Breast epithelium (tissue), 3 donors: ENCODE data around the gene STXBP2.

Experiments
- POLR2AphosphoS5 ChIP-seq, 3 donors: sonication (generic); formaldehyde crosslinking; IDR thresholded peaks; one replicate each; pipeline ENCODE4 v1.6.1; 2017; ENCODE audit warnings: antibody characterized with exemption in 3 of 3
- TF ChIP-seq, protein P1 (sequence below), 3 donors: fragments of 450-650 bp; IDR thresholded peaks; one replicate each; pipeline ENCODE4 v1.5.1; 2016 to 2017; ENCODE audit warnings: antibody characterized with exemption in 3 of 3, mild to moderate bottlenecking in 3 of 3, moderate library complexity in 3 of 3

DNA sequence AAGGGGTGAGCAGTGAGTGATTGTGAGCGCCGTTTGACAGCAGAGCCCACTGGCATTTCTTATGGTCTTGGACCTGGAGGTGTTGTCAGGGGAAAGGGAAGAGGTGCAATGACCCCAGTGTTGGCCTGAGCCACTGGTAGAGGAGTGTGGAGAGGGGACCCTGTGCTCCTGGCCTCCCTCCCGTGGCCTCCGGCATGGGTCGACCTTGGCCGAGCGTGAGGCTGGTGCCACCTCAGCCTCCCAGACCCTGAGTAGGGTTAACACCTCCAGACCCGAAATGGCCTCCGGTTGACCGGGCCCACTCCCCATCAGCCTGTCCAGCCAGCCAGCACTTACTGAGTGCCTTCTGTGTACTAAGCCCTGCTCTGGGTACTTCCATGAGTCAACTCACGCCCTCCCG is 50.3 kb downstream of the STXBP2 start:
- TF ChIP-seq, protein P1, sequence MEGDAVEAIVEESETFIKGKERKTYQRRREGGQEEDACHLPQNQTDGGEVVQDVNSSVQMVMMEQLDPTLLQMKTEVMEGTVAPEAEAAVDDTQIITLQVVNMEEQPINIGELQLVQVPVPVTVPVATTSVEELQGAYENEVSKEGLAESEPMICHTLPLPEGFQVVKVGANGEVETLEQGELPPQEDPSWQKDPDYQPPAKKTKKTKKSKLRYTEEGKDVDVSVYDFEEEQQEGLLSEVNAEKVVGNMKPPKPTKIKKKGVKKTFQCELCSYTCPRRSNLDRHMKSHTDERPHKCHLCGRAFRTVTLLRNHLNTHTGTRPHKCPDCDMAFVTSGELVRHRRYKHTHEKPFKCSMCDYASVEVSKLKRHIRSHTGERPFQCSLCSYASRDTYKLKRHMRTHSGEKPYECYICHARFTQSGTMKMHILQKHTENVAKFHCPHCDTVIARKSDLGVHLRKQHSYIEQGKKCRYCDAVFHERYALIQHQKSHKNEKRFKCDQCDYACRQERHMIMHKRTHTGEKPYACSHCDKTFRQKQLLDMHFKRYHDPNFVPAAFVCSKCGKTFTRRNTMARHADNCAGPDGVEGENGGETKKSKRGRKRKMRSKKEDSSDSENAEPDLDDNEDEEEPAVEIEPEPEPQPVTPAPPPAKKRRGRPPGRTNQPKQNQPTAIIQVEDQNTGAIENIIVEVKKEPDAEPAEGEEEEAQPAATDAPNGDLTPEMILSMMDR (IDR thresholded peaks at IDR 0.05) = no peak
- no peak for TF ChIP-seq POLR2AphosphoS5 (IDR thresholded peaks at IDR 0.05)
